Urinary bladder (tissue), 4 donors: Measurements from ENCODE around the gene PHRF1. TPM values are rescaled to one million over a fixed set of nuclear protein-coding genes. Genes with fewer than 3 reads are reported as not detected.
A peak's percentile ranks its signal among the peaks of the same experiment; 100 is the strongest.

ENCODE experiments used
- DNase-seq: peaks from one replicate; pipeline ENCODE4 v3.0.0-alpha.2; 2015; ENCODE audit errors: extremely low spot score
- H3K27ac ChIP-seq: one replicate; pipeline ENCODE4 v1.5.1; 2013; ENCODE audit warnings: low read depth, mild to moderate bottlenecking, moderate library complexity
- H3K36me3 ChIP-seq: one replicate; pipeline ENCODE4 v1.6.1; 2013; ENCODE audit warnings: mild to moderate bottlenecking, moderate library complexity; ENCODE audit not compliant: insufficient read depth
- H3K4me1 ChIP-seq: one replicate; pipeline ENCODE4 v1.6.1; 2013; ENCODE audit warnings: mild to moderate bottlenecking, moderate library complexity; ENCODE audit not compliant: insufficient read depth
- H3K4me3 ChIP-seq: one replicate; pipeline ENCODE4 v1.5.1; 2013; ENCODE audit warnings: low read depth, low read length
- WGBS: extraction: QIAGEN DNeasy Blood & Tissue Kit; methylation state at CpG from one replicate; pipeline ENCODE4 v1.1.7; 2013; 5-methylcytosine and 5-hydroxymethylcytosine counted together
- polyA plus RNA-seq: library from polyadenylated mRNA; stranded (reverse); fragments of 200-250 nt; gene quantifications from one replicate; pipeline ENCODE4 v1.2.3, GENCODE V29; 2013
- total RNA-seq: library from RNA; depleted of rRNA; stranded (reverse); fragments of >200 nt; gene quantifications from one replicate; pipeline ENCODE4 v1.2.3, GENCODE V29; 2014
- donor health status: healthy with polysubstance abuse.
- donor health status: healthy.

Gene PHRF1
- total and polyA plus RNA-seq, 2 donors: 16.5 to 21.1 TPM

GRCh38 chr11:550746-551085, 25.6 kb upstream of the PHRF1 start:
- no peaks in the 10 kb centered on the region for H3K4me1 ChIP-seq
- H3K27ac ChIP-seq: no peak overlapping the region
- WGBS: 87% methylated on average over 5 of the region's 5 CpGs
- no peak for DNase-seq
- no peaks in the 10 kb centered on the region for H3K36me3 ChIP-seq
- no peak overlapping the region for H3K4me3 ChIP-seq

DNA sequence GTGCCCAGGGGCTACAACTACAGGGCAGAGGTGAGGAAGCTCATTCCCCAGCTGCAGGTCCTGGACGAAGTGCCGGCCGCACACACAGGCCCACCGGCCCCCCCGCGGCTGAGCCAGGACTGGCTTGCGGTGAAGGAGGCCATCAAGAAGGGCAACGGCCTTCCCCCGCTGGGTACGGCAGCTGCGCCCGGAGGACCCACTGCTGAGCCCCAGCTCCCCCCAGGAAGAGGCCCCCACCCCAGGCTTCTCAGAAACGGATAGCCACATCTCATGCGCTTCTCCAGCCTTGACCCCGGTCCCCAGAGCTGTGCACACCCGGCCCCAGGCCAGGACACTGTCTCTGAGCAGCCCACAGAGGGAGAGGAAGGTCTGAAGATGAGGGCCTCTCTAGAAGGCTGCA, 25.1 kb upstream of the PHRF1 start:
- 82% methylated on average over 16 of the region's 16 CpGs for WGBS
- no peak overlapping the region for H3K27ac ChIP-seq
- no peaks in the 10 kb centered on the region for H3K36me3 ChIP-seq
- no peak overlapping the region for H3K4me3 ChIP-seq
- peaks cover 1% of the 10 kb centered on the region for H3K4me1 ChIP-seq
- no peak for DNase-seq

- no peak overlapping the region for H3K4me3 ChIP-seq
- peaks cover 2% of the 10 kb centered on the region for H3K4me1 ChIP-seq
- no peak overlapping the region for H3K27ac ChIP-seq
- H3K36me3 ChIP-seq: no peaks in the 10 kb centered on the region
- WGBS: 84% methylated on average over 12 of the region's 12 CpGs
- DNase-seq: no peak
Measured at GRCh38 chr11:551596-551995, 24.7 kb upstream of the PHRF1 start.

GRCh38 chr11:553083-553987, 22.9 kb upstream of the PHRF1 start:
- Histone ChIP-seq H3K4me3 (no peak overlapping the region), H3K4me1 (peaks cover 2% of the 10 kb centered on the region), H3K36me3 (no peaks in the 10 kb centered on the region), H3K27ac (no peak overlapping the region)
- WGBS: 82% methylated on average over 27 of the region's 27 CpGs
- no peak for DNase-seq

DNA sequence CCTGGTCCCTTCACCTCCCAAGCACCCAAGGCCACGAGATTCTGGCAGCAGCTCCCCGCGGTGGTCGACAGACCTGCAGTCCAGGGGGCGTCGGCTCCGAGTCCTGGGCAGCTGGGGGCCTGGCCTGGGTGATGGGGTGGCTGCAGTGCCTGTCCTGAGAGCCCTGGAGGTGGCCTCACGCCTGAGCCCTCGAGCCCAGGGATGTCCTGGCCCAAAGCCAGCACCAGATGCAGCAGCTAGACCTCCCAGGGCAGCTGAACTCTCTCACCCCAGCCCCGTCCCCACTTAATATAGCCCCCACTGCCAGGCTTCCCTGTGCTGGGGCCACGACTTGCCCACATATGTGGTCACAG, 22.3 kb upstream of the PHRF1 start:
- WGBS: 57% methylated on average over 11 of the region's 11 CpGs
- H3K36me3 ChIP-seq: no peaks in the 10 kb centered on the region
- H3K4me3 ChIP-seq: no peak overlapping the region

DNA sequence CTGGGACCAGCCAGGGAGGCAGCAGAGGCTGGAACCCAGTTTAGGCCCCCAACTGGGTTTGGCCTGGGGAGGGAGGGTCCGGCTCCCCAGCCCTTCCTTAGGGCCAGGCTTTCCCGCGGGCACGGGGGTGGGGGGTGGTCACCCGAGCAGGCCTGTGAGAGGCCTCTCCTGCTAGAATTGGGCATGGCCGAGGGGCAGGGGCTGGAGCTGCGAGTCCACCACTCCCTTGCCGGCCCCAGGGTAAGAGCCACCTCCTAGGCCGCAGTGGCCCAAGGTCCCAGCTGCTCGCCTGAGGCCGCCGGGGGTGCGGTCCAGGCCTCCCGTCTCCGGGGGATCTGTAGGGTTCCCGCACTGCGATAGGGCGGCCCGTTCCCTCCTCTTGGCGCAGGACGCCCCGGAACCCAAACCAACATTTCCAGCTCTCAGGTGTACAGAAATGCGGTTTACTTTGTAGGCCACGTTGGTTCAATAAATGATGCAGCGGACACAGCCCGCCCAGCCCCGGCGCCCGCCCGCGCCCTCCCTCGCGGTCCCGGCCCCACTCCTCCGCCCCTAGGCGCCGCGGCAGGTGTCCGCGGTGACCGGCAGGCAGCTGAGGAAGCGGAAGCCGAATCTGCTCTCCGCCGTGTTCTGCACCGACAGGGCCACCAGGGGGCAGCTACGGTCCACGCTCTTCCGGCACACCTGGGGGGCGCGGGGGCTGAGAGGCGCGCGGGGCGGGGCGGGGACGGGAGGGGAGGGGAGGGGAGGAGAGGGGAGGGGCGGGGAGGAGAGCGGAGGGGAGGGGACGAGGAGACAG, 21.6 kb upstream of the PHRF1 start:
- DNase-seq: no peak
- H3K27ac ChIP-seq: no peak overlapping the region
- no peaks in the 10 kb centered on the region for H3K36me3 ChIP-seq
- 11% methylated on average over 52 of the region's 60 CpGs for WGBS
- peaks cover 2% of the 10 kb centered on the region for H3K4me1 ChIP-seq
- H3K4me3 ChIP-seq: peak overlapping the region; percentile 32

More for the DNA sequence above, 22.3 kb upstream of the PHRF1 start:
- DNase-seq: no peak
- Histone ChIP-seq H3K27ac (no peak overlapping the region), H3K4me1 (peaks cover 2% of the 10 kb centered on the region)

GRCh38 chr11:555227-555779, 21.0 kb upstream of the PHRF1 start:
- Histone ChIP-seq H3K4me1 (peaks cover 2% of the 10 kb centered on the region), H3K36me3 (no peaks in the 10 kb centered on the region), H3K4me3 (peak overlapping the region; percentile 32), H3K27ac (no peak overlapping the region)
- DNase-seq: no peak
- WGBS: 1% methylated on average over 57 of the region's 57 CpGs

- WGBS: 6% methylated on average over 104 of the region's 104 CpGs
- Histone ChIP-seq H3K4me3 (no peak overlapping the region), H3K27ac (no peak overlapping the region), H3K4me1 (peaks cover 2% of the 10 kb centered on the region), H3K36me3 (no peaks in the 10 kb centered on the region)
- no peak for DNase-seq
Measured at GRCh38 chr11:555780-556661, 20.2 kb upstream of the PHRF1 start.

DNA sequence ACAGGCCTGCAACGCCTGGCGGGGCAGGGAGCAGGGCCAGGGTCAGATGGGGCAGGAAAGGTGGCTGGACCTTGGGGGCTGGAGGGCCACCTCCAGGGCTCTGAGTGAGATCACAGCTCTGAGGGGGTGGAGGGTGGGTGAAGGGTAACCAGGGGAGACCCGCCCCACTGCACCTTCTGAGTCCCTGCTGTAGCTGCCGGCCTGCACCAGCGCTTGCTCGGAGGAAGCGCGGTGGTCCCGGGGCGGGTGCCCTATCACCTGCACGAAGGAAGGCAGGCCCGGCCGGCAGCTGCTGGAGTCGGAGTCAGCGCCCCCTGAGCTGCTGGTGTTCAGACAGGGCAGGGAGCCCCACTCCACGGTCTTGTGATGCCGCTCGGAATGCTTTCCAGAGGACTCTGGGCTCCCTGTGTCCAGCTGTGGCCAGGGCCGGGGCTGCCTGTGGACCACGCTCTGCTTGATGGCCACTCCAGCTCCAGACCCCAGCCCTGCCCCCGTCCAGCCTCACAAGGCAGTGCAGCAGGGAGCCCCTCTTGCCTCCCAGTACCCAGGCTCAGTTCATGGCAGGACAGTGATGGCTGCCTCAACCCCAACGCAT, 19.5 kb upstream of the PHRF1 start:
- Histone ChIP-seq H3K4me3 (no peak overlapping the region), H3K27ac (no peak overlapping the region), H3K36me3 (no peaks in the 10 kb centered on the region), H3K4me1 (peaks cover 2% of the 10 kb centered on the region)
- 72% methylated on average over 22 of the region's 22 CpGs for WGBS
- DNase-seq: no peak

- Histone ChIP-seq H3K27ac (no peak overlapping the region), H3K36me3 (no peaks in the 10 kb centered on the region), H3K4me3 (no peak overlapping the region), H3K4me1 (peaks cover 2% of the 10 kb centered on the region)
- WGBS: 79% methylated on average over 24 of the region's 24 CpGs
- no peak for DNase-seq
Measured at GRCh38 chr11:557328-558132, 18.7 kb upstream of the PHRF1 start.

DNA sequence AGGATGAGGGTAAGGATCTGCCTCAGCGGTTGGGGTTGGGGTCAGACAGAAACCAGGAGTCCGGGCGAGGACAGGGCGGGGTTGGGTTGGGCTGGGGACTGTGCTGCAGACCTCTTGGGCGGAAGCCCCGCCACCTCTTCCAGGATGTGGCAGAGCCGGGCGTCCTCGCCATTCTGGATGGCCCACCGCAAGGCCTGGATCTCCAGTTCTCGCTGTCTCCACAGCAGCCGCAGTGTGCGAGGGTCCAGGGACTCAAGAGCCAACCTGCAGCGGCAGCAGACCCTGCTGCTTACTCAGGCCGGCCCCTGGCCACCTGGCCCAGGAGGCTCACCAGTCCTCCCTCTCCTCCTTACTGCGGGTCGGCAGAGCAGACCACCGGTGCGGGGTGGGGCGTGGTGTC, 17.8 kb upstream of the PHRF1 start:
- Histone ChIP-seq H3K27ac (no peak overlapping the region), H3K4me1 (peaks cover 2% of the 10 kb centered on the region), H3K36me3 (no peaks in the 10 kb centered on the region), H3K4me3 (no peak overlapping the region)
- no peak for DNase-seq
- 86% methylated on average over 20 of the region's 20 CpGs for WGBS

DNA sequence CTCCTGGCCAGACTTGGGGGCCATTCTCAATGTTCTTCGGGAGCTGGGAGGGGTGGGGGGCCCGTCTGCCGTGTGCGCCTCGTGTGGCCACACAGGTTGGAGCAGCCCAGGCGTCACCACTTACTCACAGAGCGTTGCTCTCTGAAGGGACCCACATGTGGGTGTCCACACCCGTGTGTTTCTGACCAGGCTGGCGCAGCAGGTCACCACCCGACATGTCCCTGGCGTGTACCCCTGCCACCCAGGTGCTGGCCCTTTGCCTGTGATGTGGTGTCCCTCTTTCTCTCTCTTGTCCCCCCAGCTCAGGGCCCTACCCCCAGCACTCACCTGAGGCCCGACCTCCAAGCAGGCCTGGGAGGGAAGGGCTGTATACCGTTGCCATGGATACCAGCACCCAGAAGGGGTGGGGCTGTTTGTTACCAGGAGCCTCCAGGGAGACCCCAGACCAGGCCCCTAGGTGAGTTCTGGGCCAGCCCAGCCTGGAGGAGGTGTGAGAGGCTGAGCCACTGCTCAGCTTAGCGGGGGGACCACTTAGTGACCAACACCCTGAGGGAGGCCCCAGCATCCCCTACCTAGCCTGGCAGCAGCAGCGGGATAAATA, 17.1 kb upstream of the PHRF1 start:
- peaks cover 2% of the 10 kb centered on the region for H3K4me1 ChIP-seq
- H3K4me3 ChIP-seq: no peak overlapping the region
- no peaks in the 10 kb centered on the region for H3K36me3 ChIP-seq
- H3K27ac ChIP-seq: no peak overlapping the region
- no peak for DNase-seq
- 82% methylated on average over 15 of the region's 15 CpGs for WGBS
